AG09309 (cell line): Measurements from ENCODE around the gene EIF3M.
"Not testable (repeated sequence)": the region's sequence is repeated elsewhere in the genome, so short reads cannot be mapped to it uniquely, and the experiment has no call there.

Experiments used
- DNase-seq: peaks from one replicate; pipeline ENCODE4 v3.0.0-alpha.2; 2010; ENCODE audit warnings: low read depth
- H3K4me3 ChIP-seq: 2 replicates; pipeline ENCODE4 v1.5.1; 2011; ENCODE audit warnings: mild to moderate bottlenecking, low read depth, low read length, moderate library complexity; ENCODE audit not compliant: control insufficient read depth
- CTCF ChIP-seq: IDR thresholded peaks from 2 replicates; pipeline ENCODE4 v1.5.1; 2011; ENCODE audit warnings: mild to moderate bottlenecking, low read depth, low read length, inconsistent platforms; ENCODE audit not compliant: insufficient read depth, control insufficient read depth; ENCODE audit errors: missing control alignments

EIF3M gene

GRCh38 chr11:32584921-32585320, 1.3 kb downstream of the EIF3M start:
- TF ChIP-seq CTCF: no peak
- no peak for DNase-seq
- H3K4me3 ChIP-seq: peak overlapping the region; percentile 79

- TF ChIP-seq CTCF: peak; percentile 22
- H3K4me3 ChIP-seq: no peak overlapping the region
- DNase-seq: no peak
Observed at GRCh38 chr11:32586576-32587190, 3.1 kb downstream of the EIF3M start.

GRCh38 chr11:32594272-32594671, 10.6 kb downstream of the EIF3M start:
- H3K4me3 ChIP-seq: no peak overlapping the region
- TF ChIP-seq CTCF: no peak
- DNase-seq: no peak

- not testable (repeated sequence) for H3K4me3 ChIP-seq, DNase-seq
Observed at GRCh38 chr11:32596114-32596513, 12.5 kb downstream of the EIF3M start.

GRCh38 chr11:32597921-32598320, 14.3 kb downstream of the EIF3M start:
- no peak for DNase-seq
- no peak overlapping the region for H3K4me3 ChIP-seq
- TF ChIP-seq CTCF: no peak

GRCh38 chr11:32602657-32603415, 19.2 kb downstream of the EIF3M start:
- no peak overlapping the region for H3K4me3 ChIP-seq
- no peak for DNase-seq
- TF ChIP-seq CTCF: no peak

- no peak overlapping the region for H3K4me3 ChIP-seq
- TF ChIP-seq CTCF: no peak
- DNase-seq: no peak
Observed at GRCh38 chr11:32606220-32606619, 22.6 kb downstream of the EIF3M start.

GRCh38 chr11:32608826-32609225, 25.2 kb downstream of the EIF3M start:
- not testable (repeated sequence) for DNase-seq, H3K4me3 ChIP-seq
